ENCODE results near the gene KIF18B.

KIF18B gene

GRCh38 chr17:44927696-44928095, 19.9 kb downstream of the KIF18B start:
- Histone ChIP-seq H3K27ac (replicated peaks) (no peak overlapping the region), H3K27me3 (ENCODE audit: insufficient read depth, poor library complexity, severe bottlenecking) (no peaks in the 10 kb centered on the region), H3K4me3 (replicated peaks; ENCODE audit: insufficient read depth, low read length) (no peak overlapping the region)
- no peak for DNase-seq (ENCODE audit: low read depth in 1 of 2, low spot score in 1 of 2)
- TF ChIP-seq POLR2AphosphoS5 (IDR thresholded peaks at IDR 0.05; ENCODE audit: low read depth) = no peak
- no peak for TF ChIP-seq REST (IDR thresholded peaks at IDR 0.05; ENCODE audit: insufficient replicate concordance, low read depth)
- no peak for TF ChIP-seq SPI1 (IDR thresholded peaks at IDR 0.05; ENCODE audit: borderline replicate concordance, low read depth)
- TF ChIP-seq CTCF (IDR thresholded peaks at IDR 0.05; ENCODE audit: insufficient read depth, low read length) = no peak
- no peak for TF ChIP-seq GABPA (IDR thresholded peaks at IDR 0.05; ENCODE audit: low read depth)

- H3K27me3 ChIP-seq (ENCODE audit: insufficient read depth, poor library complexity, severe bottlenecking) = no peaks in the 10 kb centered on the region
- H3K4me3 ChIP-seq (replicated peaks; ENCODE audit: insufficient read depth, low read length) = no peak overlapping the region
- no peak overlapping the region for H3K27ac ChIP-seq (replicated peaks)
- peak; percentile 24 to 30 for DNase-seq (ENCODE audit: low read depth in 1 of 2, low spot score in 1 of 2)
- TF ChIP-seq REST (IDR thresholded peaks at IDR 0.05; ENCODE audit: insufficient replicate concordance, low read depth) (no peak), GABPA (IDR thresholded peaks at IDR 0.05; ENCODE audit: low read depth) (peak; percentile 65), SPI1 (IDR thresholded peaks at IDR 0.05; ENCODE audit: borderline replicate concordance, low read depth) (0 out of 2 replicates have a peak, but pooled peaks have one; percentile 10)
These were observed 20.6 kb downstream of the KIF18B start for GRCh38 chr17:44926821-44927525.

GRCh38 chr17:44925731-44926697, 21.6 kb downstream of the KIF18B start:
- H3K27me3 ChIP-seq (ENCODE audit: insufficient read depth, poor library complexity, severe bottlenecking) = no peaks in the 10 kb centered on the region
- no peak for DNase-seq (ENCODE audit: low read depth in 1 of 2, low spot score in 1 of 2)
- H3K4me3 ChIP-seq (replicated peaks; ENCODE audit: insufficient read depth, low read length) = no peak overlapping the region
- TF ChIP-seq REST (IDR thresholded peaks at IDR 0.05; ENCODE audit: insufficient replicate concordance, low read depth) (no peak), SPI1 (IDR thresholded peaks at IDR 0.05; ENCODE audit: borderline replicate concordance, low read depth) (no peak), POLR2AphosphoS5 (IDR thresholded peaks at IDR 0.05; ENCODE audit: low read depth) (no peak), CTCF (IDR thresholded peaks at IDR 0.05; ENCODE audit: insufficient read depth, low read length) (no peak), GABPA (IDR thresholded peaks at IDR 0.05; ENCODE audit: low read depth) (no peak)
- no peak overlapping the region for H3K27ac ChIP-seq (replicated peaks)

All from HL-60 (cell line).